GM21447 (cell line): ENCODE results near the gene CMTM8.
"Not testable (repeated sequence)": the region's sequence is repeated elsewhere in the genome, so short reads cannot be mapped to it uniquely, and the experiment has no call there.

Source experiments
- ATAC-seq: cut with Tn5 transposase; IDR thresholded peaks from one replicate; pipeline ENCODE4 v1.9.1; 2021; ENCODE audit not compliant: unreplicated experiment

Gene CMTM8

GRCh38 chr3:32374788-32375595 lies 136.5 kb downstream of the CMTM8 start:
- ATAC-seq: peak; percentile 60

GRCh38 chr3:32375596-32375930 lies 137.1 kb downstream of the CMTM8 start:
- no peak for ATAC-seq

- ATAC-seq: no peak
Observed at GRCh38 chr3:32376115-32376514, 137.6 kb downstream of the CMTM8 start.

GRCh38 chr3:32379831-32380500 lies 141.5 kb downstream of the CMTM8 start:
- ATAC-seq: no peak

GRCh38 chr3:32381922-32382321 lies 143.4 kb downstream of the CMTM8 start:
- ATAC-seq: no peak

- no peak for ATAC-seq
Observed at GRCh38 chr3:32383136-32383711, 144.7 kb downstream of the CMTM8 start.

GRCh38 chr3:32384938-32385337 lies 146.5 kb downstream of the CMTM8 start:
- ATAC-seq: no peak

GRCh38 chr3:32387512-32387911 lies 149.0 kb downstream of the CMTM8 start:
- no peak for ATAC-seq

- ATAC-seq: not testable (repeated sequence)
Observed at GRCh38 chr3:32389577-32389976, 151.1 kb downstream of the CMTM8 start.

GRCh38 chr3:32391643-32392535 lies 153.4 kb downstream of the CMTM8 start, which contains the start of gene CMTM7:
TSS of gene CMTM7 (plus strand) at chr3:32391853. CDS start at chr3:32391907, 54 bp downstream.
- peak; percentile 65 for ATAC-seq

GRCh38 chr3:32392536-32393302 lies 154.2 kb downstream of the CMTM8 start:
- ATAC-seq: peak; percentile 8

GRCh38 chr3:32395496-32395895 lies 157.0 kb downstream of the CMTM8 start:
- ATAC-seq: no peak

GRCh38 chr3:32397941-32398340 lies 159.5 kb downstream of the CMTM8 start:
- no peak for ATAC-seq

GRCh38 chr3:32398531-32398930 lies 160.1 kb downstream of the CMTM8 start:
- no peak for ATAC-seq

- no peak for ATAC-seq
Observed at GRCh38 chr3:32399030-32399620, 160.6 kb downstream of the CMTM8 start.

GRCh38 chr3:32401126-32401525 lies 162.6 kb downstream of the CMTM8 start:
- ATAC-seq: peak; percentile 5

GRCh38 chr3:32401556-32402081 lies 163.1 kb downstream of the CMTM8 start:
- peak; percentile 67 for ATAC-seq

GRCh38 chr3:32403663-32404062 lies 165.2 kb downstream of the CMTM8 start:
- no peak for ATAC-seq

- ATAC-seq: no peak
Observed at GRCh38 chr3:32404714-32405113, 166.2 kb downstream of the CMTM8 start.

GRCh38 chr3:32405155-32405554 lies 166.7 kb downstream of the CMTM8 start:
- no peak for ATAC-seq
